Lower leg skin (tissue), 4 donors: ENCODE data around the gene SMIM32. TPM values are rescaled to one million over a fixed set of nuclear protein-coding genes. Genes with fewer than 3 reads are reported as not detected.

Experiments
- DNase-seq, 2 donors: peaks; one replicate each; pipeline ENCODE4 v3.0.0-alpha.2; 2019; ENCODE audit warnings: low spot score in 2 of 2
- H3K4me3 ChIP-seq: fragments of 200-600 bp; sonication (generic); 2 replicates; pipeline ENCODE4 v1.5.1; 2017; ENCODE audit warnings: mild to moderate bottlenecking, low read depth; ENCODE audit not compliant: poor library complexity, severe bottlenecking
- POLR2A ChIP-seq, 2 donors: fragments of 450-650 bp; IDR thresholded peaks; one replicate each; pipeline ENCODE4 v1.6.1; 2016 to 2017; ENCODE audit warnings: antibody characterized with exemption in 2 of 2, mild to moderate bottlenecking in 1 of 2, moderate library complexity in 1 of 2
- WGBS, 2 donors: methylation state at CpG; one replicate each; pipeline ENCODE4 v1.1.5; 2018; 5-methylcytosine and 5-hydroxymethylcytosine counted together
- intact Hi-C: fragments of 100-400 bp; cut with DNase I; formaldehyde crosslinking; loops from one replicate; pipeline ENCODE4 v1.15.0; 2023; ENCODE audit warnings: low total_unique reads
- total RNA-seq, 4 donors: library from RNA; depleted of rRNA; stranded (reverse); fragments of >200 nt; gene quantifications; one replicate each; pipeline ENCODE4 v1.1.0, GENCODE V29; 2016
- TF ChIP-seq, protein P1 (sequence below), 3 donors: fragments of 450-650 bp; IDR thresholded peaks; one replicate each; pipeline ENCODE4 v1.5.1; 2016; ENCODE audit warnings: antibody characterized with exemption in 3 of 3, mild to moderate bottlenecking in 3 of 3, moderate library complexity in 2 of 3

SMIM32 gene
- total RNA-seq, 4 donors from 2014 or later = not detected

DNA sequence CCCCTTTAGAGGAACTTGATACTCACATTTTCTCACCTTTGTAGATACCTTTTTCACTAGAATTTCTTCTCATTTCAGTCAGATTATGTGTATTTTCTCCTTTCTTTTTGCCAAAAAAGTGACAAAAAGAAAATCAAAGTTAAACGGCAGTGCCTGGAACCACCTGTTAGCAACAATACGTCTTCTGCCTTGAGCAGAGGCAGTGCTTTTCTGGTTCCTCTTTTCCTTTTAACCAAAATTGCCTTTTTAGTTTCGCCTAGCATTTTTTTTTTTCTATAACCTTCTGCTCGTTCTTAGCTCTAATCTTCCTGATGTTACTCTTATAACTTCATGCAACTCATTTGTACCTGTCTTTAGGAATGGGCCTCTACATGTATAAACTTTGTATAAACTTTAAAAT, 26.1 kb downstream of the SMIM32 start:
- H3K4me3 ChIP-seq = no peak overlapping the region
- TF ChIP-seq, protein P1, sequence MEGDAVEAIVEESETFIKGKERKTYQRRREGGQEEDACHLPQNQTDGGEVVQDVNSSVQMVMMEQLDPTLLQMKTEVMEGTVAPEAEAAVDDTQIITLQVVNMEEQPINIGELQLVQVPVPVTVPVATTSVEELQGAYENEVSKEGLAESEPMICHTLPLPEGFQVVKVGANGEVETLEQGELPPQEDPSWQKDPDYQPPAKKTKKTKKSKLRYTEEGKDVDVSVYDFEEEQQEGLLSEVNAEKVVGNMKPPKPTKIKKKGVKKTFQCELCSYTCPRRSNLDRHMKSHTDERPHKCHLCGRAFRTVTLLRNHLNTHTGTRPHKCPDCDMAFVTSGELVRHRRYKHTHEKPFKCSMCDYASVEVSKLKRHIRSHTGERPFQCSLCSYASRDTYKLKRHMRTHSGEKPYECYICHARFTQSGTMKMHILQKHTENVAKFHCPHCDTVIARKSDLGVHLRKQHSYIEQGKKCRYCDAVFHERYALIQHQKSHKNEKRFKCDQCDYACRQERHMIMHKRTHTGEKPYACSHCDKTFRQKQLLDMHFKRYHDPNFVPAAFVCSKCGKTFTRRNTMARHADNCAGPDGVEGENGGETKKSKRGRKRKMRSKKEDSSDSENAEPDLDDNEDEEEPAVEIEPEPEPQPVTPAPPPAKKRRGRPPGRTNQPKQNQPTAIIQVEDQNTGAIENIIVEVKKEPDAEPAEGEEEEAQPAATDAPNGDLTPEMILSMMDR (IDR thresholded peaks at IDR 0.05) = no peak
- TF ChIP-seq POLR2A (IDR thresholded peaks at IDR 0.05) = no peak
- DNase-seq = no peak
- intact Hi-C loops = no loop called here
- 78 to 81% methylated on average over 4 of the region's 4 CpGs for WGBS, 2 donors

DNA sequence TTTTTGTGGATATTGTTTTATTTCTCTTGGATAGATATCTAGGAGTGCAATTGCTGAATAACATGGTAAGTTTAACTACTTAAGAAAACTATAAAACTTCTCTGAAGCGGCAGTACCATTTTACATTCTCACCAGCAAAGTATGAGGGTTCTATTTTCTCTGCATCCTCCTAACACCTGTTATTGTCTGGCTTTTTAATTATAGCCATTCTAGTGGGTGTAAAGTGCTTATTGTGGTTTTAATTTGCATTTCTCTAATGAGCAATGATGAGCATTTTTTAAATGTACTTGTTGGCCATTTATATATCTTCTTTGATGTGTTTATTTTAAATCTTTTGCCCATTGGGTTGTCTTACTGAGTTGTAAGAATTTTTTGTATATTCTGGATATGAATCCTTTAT, 28.7 kb downstream of the SMIM32 start:
- 88 to 95% methylated on average over 1 of the region's 1 CpG for WGBS, 2 donors
- intact Hi-C loops = no loop called here
- H3K4me3 ChIP-seq = no peak overlapping the region
- no peak for DNase-seq
- TF ChIP-seq POLR2A (IDR thresholded peaks at IDR 0.05) = no peak
- TF ChIP-seq, protein P1 (IDR thresholded peaks at IDR 0.05) = no peak

DNA sequence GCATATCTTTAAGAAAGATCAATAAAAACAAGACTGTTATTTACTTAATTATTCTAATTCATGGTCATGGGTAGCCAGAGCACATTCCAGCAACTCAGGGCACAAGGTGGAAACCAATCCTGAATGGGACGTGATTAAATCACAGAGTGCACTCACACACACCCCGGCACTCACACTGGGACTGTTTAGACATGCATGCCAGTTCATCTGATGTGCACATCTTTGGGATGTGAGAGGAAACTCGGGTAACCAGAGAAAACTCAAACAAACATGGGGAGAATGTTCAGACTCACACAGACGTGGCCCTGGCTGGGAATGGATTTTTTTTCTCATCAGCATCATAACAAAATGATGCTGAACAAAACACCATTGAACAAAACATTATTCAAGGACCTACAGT, 31.0 kb downstream of the SMIM32 start:
- DNase-seq = no peak
- no peak for TF ChIP-seq POLR2A (IDR thresholded peaks at IDR 0.05)
- TF ChIP-seq, protein P1 (IDR thresholded peaks at IDR 0.05) = no peak
- WGBS, 2 donors = 36 to 38% methylated on average over 4 of the region's 4 CpGs
- no peak overlapping the region for H3K4me3 ChIP-seq
- intact Hi-C loops = no loop called here

DNA sequence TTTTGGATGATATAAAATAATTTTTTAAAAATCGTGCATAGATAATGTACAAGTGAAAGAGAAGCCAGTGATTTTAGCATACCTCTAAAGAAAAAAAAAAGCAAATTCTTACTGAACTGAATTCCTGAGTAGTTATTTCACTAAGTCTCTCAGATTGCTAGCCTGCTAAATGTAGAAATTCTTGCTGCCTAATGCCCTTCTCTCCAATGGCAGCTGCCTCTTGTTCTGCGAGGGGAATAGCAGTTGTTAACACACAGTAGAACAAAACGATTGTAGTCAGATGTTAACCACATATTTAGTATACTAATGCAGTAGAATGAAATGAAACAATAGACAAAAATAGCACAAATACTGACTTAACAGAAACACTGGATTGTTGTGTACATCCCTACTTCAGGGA, 33.5 kb downstream of the SMIM32 start:
- no peak overlapping the region for H3K4me3 ChIP-seq
- WGBS, 2 donors = 64 to 66% methylated on average over 3 of the region's 3 CpGs
- intact Hi-C loops = no loop called here
- DNase-seq = no peak
- no peak for TF ChIP-seq POLR2A (IDR thresholded peaks at IDR 0.05)
- TF ChIP-seq, protein P1 (IDR thresholded peaks at IDR 0.05) = no peak

DNA sequence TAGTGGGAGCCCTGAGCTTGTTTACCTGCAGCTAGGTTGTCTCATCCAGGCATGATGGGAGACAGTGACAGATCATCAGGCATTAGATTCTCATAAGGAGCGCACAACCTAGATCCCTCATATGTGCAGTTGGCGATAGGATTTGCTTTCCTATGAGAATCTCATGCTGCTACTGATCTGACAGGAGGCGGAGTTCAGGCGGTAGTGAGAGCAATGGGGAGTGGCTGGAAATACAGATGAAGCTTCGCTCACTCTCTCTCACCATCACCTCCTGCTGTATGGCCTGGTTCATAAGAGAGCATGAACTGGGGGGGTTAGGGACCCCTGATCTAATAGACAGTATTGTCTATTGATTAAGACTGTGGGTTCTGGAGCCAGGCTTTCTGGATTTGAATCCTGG, 35.4 kb downstream of the SMIM32 start:
- intact Hi-C loops = no loop called here
- WGBS, 2 donors = 96% methylated on average over 5 of the region's 5 CpGs
- H3K4me3 ChIP-seq = no peak overlapping the region
- no peak for DNase-seq
- TF ChIP-seq, protein P1 (IDR thresholded peaks at IDR 0.05) = no peak
- TF ChIP-seq POLR2A (IDR thresholded peaks at IDR 0.05) = no peak

DNA sequence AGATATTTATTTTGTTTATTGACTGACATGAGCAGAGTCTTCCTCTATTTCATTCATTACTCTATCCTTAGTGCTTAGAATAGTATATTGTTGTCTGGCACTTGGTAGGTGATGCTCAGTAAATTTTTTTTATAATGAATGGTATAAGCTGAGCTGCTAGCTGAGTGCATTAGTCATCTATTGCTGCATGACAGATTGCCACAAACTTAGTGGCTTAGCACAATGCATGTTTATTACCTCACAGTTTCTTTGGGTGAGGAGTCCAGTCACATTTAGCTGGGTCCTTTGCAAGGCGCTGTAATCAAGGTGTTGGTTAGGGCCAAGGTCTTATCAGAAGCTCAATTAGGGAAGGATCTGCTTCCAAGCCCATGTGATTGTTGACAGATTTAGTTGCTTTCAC, 37.2 kb downstream of the SMIM32 start:
- no peak for DNase-seq
- WGBS, 2 donors = 92 to 100% methylated on average over 1 of the region's 1 CpG
- TF ChIP-seq POLR2A (IDR thresholded peaks at IDR 0.05) = no peak
- TF ChIP-seq, protein P1 (IDR thresholded peaks at IDR 0.05) = no peak
- H3K4me3 ChIP-seq = no peak overlapping the region
- intact Hi-C loops = no loop called here
